SU-DHL-6 (cell line): Measurements from ENCODE around the gene PRR15.

ENCODE experiments used
- CTCF ChIP-seq: fragments of 200-600 bp; sonication (generic); IDR thresholded peaks from one replicate; pipeline ENCODE4 v1.5.1; 2017; ENCODE audit warnings: antibody characterized with exemption, mild to moderate bottlenecking, low read length, moderate library complexity; ENCODE audit not compliant: insufficient read depth, poor library complexity, severe bottlenecking
- EZH2phosphoT487 ChIP-seq: fragments of 200-600 bp; sonication (generic), shearing (Covaris generic); conservative IDR thresholded peaks from 2 replicates; pipeline ENCODE4 v1.6.1; 2018; ENCODE audit warnings: mild to moderate bottlenecking, antibody characterized with exemption, low read length, moderate library complexity, mixed read lengths

GRCh38 chr7:29561271-29561670, 2.4 kb upstream of the PRR15 start:
- TF ChIP-seq CTCF (no peak), EZH2phosphoT487 (no peak)
